Left lobe of liver (tissue), 2 donors: ENCODE measurements around the gene COP1. TPM values are rescaled to one million over a fixed set of nuclear protein-coding genes. Genes with fewer than 3 reads are reported as not detected.

Experiments used
- ATAC-seq: fragments of 200-7000 bp; cut with Tn5 transposase; one replicate; pipeline ENCODE4 v1.9.1; 2020; ENCODE audit warnings: mild to moderate bottlenecking, moderate library complexity
- DNase-seq: peaks from one replicate; pipeline ENCODE4 v3.0.0-alpha.2; 2020; ENCODE audit warnings: low spot score
- total RNA-seq: library from RNA; stranded (reverse); gene quantifications from one replicate; pipeline ENCODE4 v1.2.1, GENCODE V29; 2021
- donor health status: DM: no; HTN: no; CAD: no; lungs with moderate emphysema.
- donor health status: DM: no; HTN: yes; CAD: no.

The COP1 gene
- total RNA-seq, 1 donor from 2014 or later: 21.9 TPM

GRCh38 chr1:175978476-175978875 lies 228.6 kb downstream of the COP1 start:
- ATAC-seq (no peak), DNase-seq (no peak)

DNA sequence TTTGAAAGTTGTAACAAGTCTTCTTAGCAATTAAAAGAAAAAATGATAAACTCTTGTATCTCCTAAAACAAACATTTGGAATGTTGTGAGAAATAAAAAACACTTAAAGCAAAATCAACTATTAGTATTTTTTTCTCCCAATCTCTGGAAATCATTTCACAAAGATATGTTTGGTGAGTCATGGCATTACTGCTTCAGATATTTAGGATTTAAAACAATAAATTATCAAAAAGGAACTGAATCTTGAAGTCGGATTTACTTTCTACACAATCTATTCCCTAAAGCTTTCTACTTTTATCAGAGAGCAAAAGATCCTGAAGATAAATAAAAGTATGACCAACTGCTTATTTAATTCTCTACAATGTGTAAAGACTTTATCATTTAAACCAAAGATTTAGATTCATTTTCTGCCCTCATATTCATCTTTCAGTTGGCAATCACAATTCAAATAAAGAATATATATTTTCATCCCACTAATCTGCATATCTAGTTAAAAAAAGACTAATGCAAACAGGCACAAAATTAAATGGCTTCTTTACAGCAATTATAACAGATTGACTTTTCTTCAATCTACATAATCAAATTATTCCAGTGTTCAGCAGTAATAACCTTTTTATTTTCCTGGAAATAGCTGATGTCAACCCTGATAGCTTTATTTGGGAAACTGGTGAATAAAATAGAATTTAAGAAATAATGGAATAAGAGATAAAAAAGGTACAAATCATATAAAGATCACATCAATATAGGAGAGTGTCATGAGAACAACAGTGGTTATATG lies 230.0 kb downstream of the COP1 start:
- no peak for DNase-seq
- ATAC-seq: no peak

GRCh38 chr1:175969231-175969630 lies 237.9 kb downstream of the COP1 start:
- DNase-seq (no peak), ATAC-seq (no peak)

- no peak for DNase-seq
Observed at GRCh38 chr1:175968486-175969172, 238.5 kb downstream of the COP1 start.

GRCh38 chr1:175963740-175964139 lies 243.3 kb downstream of the COP1 start:
- DNase-seq (no peak), ATAC-seq (no peak)

More at GRCh38 chr1:175968486-175969172, 238.5 kb downstream of the COP1 start:
- no peak for ATAC-seq

- DNase-seq: no peak
- ATAC-seq: no peak
Observed at GRCh38 chr1:175960169-175960568, 246.9 kb downstream of the COP1 start.

GRCh38 chr1:175951627-175952026 lies 255.5 kb downstream of the COP1 start:
- ATAC-seq (no peak), DNase-seq (no peak)

- no peak for DNase-seq
- ATAC-seq: no peak
Observed at GRCh38 chr1:175947771-175948170, 259.3 kb downstream of the COP1 start.

- ATAC-seq (no peak), DNase-seq (no peak)
Observed at GRCh38 chr1:175944591-175944990, 262.5 kb downstream of the COP1 start.

- no peak for ATAC-seq
Observed at GRCh38 chr1:175941164-175941563, 265.9 kb downstream of the COP1 start.

DNA sequence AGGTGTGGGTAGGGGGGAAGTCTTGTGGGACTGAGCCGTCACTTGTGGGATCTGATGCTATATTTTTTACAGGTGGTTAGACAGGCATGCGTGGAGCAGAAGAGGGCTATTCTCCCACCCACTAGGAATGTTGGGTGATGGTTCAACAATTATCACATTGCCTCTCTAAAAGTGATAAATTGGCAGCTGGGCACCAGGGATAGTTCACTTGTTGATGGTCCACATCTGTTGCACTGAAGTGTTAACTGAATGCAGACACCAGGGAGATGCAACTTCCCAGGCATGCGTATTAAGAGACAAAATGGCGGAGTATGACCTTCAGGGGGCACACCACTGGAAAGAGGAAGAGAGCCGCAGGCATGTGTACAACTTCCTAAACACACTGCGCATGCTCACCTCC lies 270.4 kb downstream of the COP1 start:
- DNase-seq (no peak), ATAC-seq (no peak)

More at GRCh38 chr1:175941164-175941563, 265.9 kb downstream of the COP1 start:
- no peak for DNase-seq

GRCh38 chr1:175935566-175936115 lies 271.4 kb downstream of the COP1 start:
- no peak for DNase-seq
- ATAC-seq: no peak

- no peak for ATAC-seq
- DNase-seq: no peak
Observed at GRCh38 chr1:175935166-175935565, 271.9 kb downstream of the COP1 start.

DNA sequence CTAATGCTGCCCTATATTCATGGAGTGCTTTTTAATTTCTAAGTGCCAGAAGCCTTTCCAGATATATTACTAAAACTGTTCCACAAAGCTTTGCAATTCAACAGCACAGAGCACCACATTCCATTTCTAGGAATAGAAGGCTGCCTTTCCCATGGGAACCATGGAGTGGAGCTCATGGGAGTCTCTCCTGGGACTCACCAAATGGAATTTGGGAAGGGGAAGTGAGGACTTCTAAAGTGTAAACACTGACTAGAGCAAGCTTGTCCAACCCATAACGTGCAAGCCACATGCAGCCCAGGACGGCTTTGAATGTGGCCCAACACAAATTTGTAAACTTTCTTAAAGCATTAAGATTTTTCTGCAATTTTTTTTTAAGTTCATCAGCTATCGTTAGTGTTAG lies 273.3 kb downstream of the COP1 start:
- no peak for DNase-seq
- ATAC-seq: no peak

DNA sequence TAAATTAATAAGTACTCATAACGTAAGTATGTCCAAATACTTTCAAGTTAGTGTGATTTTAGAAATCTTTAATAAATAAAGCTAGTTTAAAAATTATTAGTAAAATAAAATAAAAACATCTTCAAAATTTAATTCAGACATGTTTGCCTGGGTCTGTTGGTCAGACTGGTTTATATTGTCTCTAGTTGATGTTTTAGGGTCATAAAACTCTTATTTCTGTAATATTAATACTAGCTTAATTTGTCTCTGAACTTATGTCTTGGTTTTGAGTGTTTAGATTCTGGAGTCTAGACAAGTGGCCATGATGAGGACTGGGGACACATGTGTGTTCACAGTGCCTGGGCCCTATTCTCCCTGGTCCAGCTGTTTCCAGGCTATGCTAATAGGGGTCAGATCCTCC lies 279.1 kb downstream of the COP1 start:
- no peak for DNase-seq
- no peak for ATAC-seq

- ATAC-seq: no peak
- DNase-seq: no peak
Observed at GRCh38 chr1:175922254-175922881, 284.7 kb downstream of the COP1 start.

DNA sequence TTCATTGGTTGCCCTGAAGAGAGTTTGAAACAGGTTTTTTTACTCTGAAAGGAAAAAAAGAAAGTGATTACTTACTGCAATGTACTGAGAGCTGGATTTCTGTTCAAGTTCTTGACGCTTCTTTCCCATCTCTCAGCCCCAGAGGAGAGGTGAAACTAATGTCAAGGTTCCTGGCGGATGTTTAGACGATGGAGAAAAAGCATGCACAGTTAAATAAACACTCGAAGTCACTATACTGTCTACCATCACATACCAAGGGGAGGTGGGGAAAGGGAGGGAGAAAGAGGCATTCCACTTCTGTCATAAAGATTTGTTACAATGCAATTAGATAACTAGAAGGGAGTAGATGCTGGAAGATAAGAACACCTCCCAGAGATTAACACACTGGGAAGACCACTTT lies 286.7 kb downstream of the COP1 start:
- DNase-seq (no peak), ATAC-seq (no peak)

- ATAC-seq (no peak), DNase-seq (no peak)
Observed at GRCh38 chr1:175919001-175919400, 288.1 kb downstream of the COP1 start.

DNA sequence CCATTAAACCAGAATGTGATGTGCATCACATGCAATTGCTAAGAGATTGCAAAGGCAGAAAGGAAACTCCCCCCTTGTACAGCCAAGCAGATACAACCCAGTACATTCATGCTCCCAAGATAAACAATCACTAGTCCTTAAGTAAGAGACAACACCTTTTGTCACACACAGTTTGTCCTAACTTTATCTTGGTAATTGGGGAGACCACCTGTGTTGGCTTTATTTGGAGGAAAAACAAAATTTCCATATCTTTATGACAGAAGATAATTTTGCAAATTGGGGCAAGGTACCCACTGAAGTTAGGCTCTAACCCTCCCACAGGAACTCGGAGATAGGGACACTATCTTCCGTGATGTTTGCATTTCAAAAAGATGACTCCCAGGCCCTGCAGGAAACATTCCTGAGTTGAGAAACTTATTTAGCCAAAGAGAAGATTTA lies 288.7 kb downstream of the COP1 start:
- no peak for ATAC-seq
- no peak for DNase-seq

GRCh38 chr1:175914115-175914514 lies 293.0 kb downstream of the COP1 start:
- DNase-seq: no peak
- ATAC-seq: no peak

- DNase-seq: no peak
- no peak for ATAC-seq
Observed at GRCh38 chr1:175911138-175911537, 295.9 kb downstream of the COP1 start.

DNA sequence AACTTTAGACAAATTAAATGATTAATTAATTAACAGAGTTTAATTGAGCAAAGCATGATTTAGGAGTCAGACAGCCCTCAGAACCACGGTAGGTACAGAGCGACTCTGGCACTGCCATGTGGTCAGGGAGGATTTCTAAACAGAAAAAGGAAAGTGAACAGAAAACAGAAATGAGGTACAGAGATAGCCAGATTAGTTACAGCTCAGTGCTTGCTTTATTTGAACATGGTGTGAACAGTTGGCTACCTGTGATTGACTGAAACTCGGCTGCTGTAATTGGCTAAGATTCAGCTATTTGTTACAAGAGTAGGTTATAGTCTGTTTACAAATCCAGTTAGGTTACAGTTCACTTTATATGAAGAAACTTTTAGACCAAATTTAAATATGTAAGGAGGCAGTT lies 300.7 kb downstream of the COP1 start:
- DNase-seq: no peak
- ATAC-seq: peak; percentile 81
